Type B pancreatic cell (in vitro differentiated cells): Measurements from ENCODE around the gene HELT. TPM values are rescaled to one million over a fixed set of nuclear protein-coding genes. Genes with fewer than 3 reads are reported as not detected.
A peak's percentile ranks its signal among the peaks of the same experiment; 100 is the strongest.

Experiments used
- DNase-seq: peaks from one replicate; pipeline ENCODE4 v3.0.0; 2021; ENCODE audit warnings: mixed read lengths; ENCODE audit not compliant: unreplicated experiment; ENCODE audit errors: extremely low spot score
- H3K27ac Mint-ChIP-seq: 2 replicates; pipeline ENCODE4 v1.8.0; 2021; ENCODE audit warnings: mild to moderate bottlenecking, mixed read lengths
- H3K27me3 Mint-ChIP-seq: 2 replicates; pipeline ENCODE4 v1.8.0; 2021; ENCODE audit warnings: mixed read lengths
- H3K36me3 Mint-ChIP-seq: 2 replicates; pipeline ENCODE4 v1.8.0; 2021; ENCODE audit warnings: mixed read lengths
- H3K4me1 Mint-ChIP-seq: one replicate; pipeline ENCODE4 v1.8.0; 2021; ENCODE audit warnings: mixed read lengths; ENCODE audit not compliant: unreplicated experiment
- H3K4me3 Mint-ChIP-seq: 2 replicates; pipeline ENCODE4 v1.8.0; 2021; ENCODE audit warnings: mild to moderate bottlenecking, mixed read lengths
- H3K9me3 Mint-ChIP-seq: 2 replicates; pipeline ENCODE4 v1.8.0; 2021; ENCODE audit warnings: mixed read lengths
- CTCF ChIP-seq: fragments of 200-600 bp; sonication (generic); conservative IDR thresholded peaks from 2 replicates; pipeline ENCODE4 v1.5.0; 2021; ENCODE audit warnings: antibody characterized with exemption, mild to moderate bottlenecking
- total RNA-seq: library from RNA; stranded (reverse); gene quantifications from 2 replicates; pipeline ENCODE4 v1.2.1, GENCODE V29; 2021; ENCODE audit warnings: low replicate concordance

The HELT gene
- total RNA-seq, 1 donor from 2014 or later = 0.36 TPM

- Mint-ChIP-seq H3K27me3 (peaks cover 98% of the 10 kb centered on the region), H3K9me3 (no peaks in the 10 kb centered on the region), H3K36me3 (no peaks in the 10 kb centered on the region), H3K4me1 (no peaks in the 10 kb centered on the region), H3K4me3 (no peak overlapping the region), H3K27ac (peak overlapping the region; percentile 6)
- TF ChIP-seq CTCF = no peak
- no peak for DNase-seq
Measured at GRCh38 chr4:185028625-185029024, 10.3 kb downstream of the HELT start.

DNA sequence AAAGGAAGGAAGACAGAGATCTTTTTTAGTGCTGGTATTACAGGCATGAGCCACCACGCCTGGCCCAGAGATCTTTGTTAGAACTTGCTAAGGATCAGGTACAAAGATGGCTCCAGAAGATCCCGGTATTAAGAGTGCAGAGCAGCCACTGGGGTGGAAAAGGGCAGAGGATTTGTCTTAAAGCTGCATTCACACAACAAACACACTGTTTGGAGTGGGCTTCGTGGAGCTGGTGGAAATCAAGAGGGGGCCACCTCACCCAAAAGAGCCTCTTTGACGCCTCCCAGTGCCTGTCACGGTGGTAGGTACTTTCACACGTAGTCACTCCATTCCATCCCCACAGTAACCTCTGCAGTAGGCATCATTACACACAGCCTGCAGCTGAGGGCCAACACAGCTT, 13.3 kb downstream of the HELT start:
- DNase-seq = no peak
- Mint-ChIP-seq H3K4me1 (no peaks in the 10 kb centered on the region), H3K27me3 (peaks cover 84% of the 10 kb centered on the region), H3K27ac (no peak overlapping the region), H3K9me3 (no peaks in the 10 kb centered on the region), H3K36me3 (no peaks in the 10 kb centered on the region), H3K4me3 (no peak overlapping the region)
- no peak for TF ChIP-seq CTCF

- Mint-ChIP-seq H3K27ac (no peak overlapping the region), H3K9me3 (no peaks in the 10 kb centered on the region), H3K36me3 (no peaks in the 10 kb centered on the region), H3K4me1 (no peaks in the 10 kb centered on the region), H3K27me3 (peaks cover 80% of the 10 kb centered on the region), H3K4me3 (no peak overlapping the region)
- no peak for DNase-seq
- TF ChIP-seq CTCF = no peak
Measured at GRCh38 chr4:185033072-185033471, 14.8 kb downstream of the HELT start.

GRCh38 chr4:185033950-185034349, 15.7 kb downstream of the HELT start:
- TF ChIP-seq CTCF = no peak
- H3K27ac Mint-ChIP-seq = no peak overlapping the region
- DNase-seq = no peak
- H3K27me3 Mint-ChIP-seq = peaks cover 71% of the 10 kb centered on the region
- no peak overlapping the region for H3K4me3 Mint-ChIP-seq
- no peaks in the 10 kb centered on the region for H3K9me3 Mint-ChIP-seq
- no peaks in the 10 kb centered on the region for H3K36me3 Mint-ChIP-seq
- H3K4me1 Mint-ChIP-seq = no peaks in the 10 kb centered on the region

DNA sequence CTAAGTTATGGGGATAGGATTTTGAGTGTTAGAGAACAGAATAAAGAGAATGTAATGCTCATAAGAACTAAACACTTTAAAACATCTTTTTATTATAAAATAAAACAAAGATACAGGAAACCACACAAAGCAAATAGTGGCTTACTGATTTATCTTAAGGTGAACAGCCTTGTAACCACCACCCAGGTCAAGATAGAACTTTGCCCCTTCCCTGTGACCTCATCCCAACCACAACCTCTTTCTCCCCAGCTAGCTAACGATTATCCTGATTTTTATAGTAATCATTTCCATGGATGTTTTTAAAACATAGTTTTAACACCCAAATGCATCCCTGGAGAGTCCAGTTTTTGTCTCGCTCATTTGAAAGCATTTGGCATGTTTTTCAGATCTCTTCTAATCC, 17.0 kb downstream of the HELT start:
- H3K27me3 Mint-ChIP-seq = peaks cover 60% of the 10 kb centered on the region
- TF ChIP-seq CTCF = no peak
- H3K27ac Mint-ChIP-seq = no peak overlapping the region

DNA sequence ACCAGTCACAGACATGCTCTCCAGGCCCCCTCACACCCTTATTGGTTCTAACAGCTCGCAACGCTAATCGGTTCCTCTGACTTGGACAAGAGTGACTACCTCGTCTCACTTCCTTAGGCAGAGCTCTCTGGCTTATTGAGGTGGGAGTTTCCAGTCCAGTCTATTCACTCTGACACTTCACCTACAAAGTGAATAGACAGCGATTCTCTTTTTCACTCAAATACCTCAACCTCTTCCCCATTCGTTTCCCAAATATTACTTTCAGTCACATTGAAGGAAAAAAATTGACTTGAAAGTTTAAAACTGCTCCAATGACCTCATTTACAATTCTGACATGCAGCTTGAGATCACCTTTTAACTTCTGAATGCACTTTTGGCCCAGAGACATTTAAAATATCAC, 17.7 kb downstream of the HELT start:
- no peak for TF ChIP-seq CTCF

More for the DNA sequence above, 17.0 kb downstream of the HELT start:
- no peaks in the 10 kb centered on the region for H3K9me3 Mint-ChIP-seq
- DNase-seq = no peak
- no peaks in the 10 kb centered on the region for H3K36me3 Mint-ChIP-seq
- no peak overlapping the region for H3K4me3 Mint-ChIP-seq
- peaks cover 3% of the 10 kb centered on the region for H3K4me1 Mint-ChIP-seq

More for the DNA sequence above, 17.7 kb downstream of the HELT start:
- Mint-ChIP-seq H3K36me3 (no peaks in the 10 kb centered on the region), H3K9me3 (no peaks in the 10 kb centered on the region), H3K27me3 (peaks cover 55% of the 10 kb centered on the region), H3K4me1 (peaks cover 3% of the 10 kb centered on the region), H3K27ac (no peak overlapping the region), H3K4me3 (no peak overlapping the region)
- no peak for DNase-seq
